Measurements from ENCODE around the gene TLX2. TPM values are rescaled to one million over a fixed set of nuclear protein-coding genes. Genes with fewer than 3 reads are reported as not detected.
"Not testable (repeated sequence)": the region's sequence is repeated elsewhere in the genome, so short reads cannot be mapped to it uniquely, and the experiment has no call there.

The TLX2 gene
- total RNA-seq = not detected
- polyA plus RNA-seq = not detected

DNA sequence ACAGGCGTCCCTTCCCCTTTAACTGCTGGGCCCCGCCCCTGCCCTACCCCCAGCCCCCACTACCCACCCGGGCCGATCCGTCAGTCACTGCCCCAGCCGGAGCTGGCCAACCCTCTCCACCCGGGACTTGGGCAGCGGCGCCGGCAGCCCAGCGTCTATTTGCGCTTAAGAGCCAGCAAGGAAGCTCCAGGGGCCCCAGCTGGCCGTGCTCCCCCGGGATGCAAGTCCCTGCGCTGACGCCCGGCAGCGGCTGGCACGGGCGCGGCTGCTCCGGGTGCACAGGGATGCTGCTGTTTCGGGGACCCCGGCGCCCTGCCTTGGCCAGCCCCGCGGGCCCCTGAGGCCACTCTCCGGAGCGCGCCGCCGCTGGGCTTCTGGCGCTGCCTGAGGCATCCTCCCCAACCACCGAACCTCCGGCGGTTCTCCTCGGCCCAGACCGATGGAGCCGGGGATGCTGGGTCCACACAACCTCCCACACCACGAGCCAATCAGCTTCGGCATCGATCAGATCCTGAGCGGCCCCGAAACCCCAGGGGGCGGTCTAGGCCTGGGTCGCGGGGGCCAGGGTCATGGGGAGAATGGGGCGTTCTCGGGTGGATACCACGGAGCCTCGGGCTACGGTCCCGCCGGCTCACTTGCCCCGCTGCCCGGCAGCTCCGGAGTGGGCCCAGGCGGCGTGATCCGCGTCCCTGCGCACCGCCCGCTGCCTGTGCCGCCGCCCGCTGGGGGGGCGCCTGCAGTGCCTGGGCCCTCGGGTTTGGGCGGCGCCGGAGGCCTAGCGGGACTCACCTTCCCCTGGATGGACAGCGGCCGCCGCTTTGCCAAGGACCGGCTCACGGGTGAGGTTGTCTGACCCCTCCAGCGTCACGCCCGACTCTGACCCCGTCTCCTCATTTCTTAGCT, at the start of gene TLX2:
Gene TLX2, plus strand, starts transcription at position 83 of the 903 bp plus-strand sequence. Its CDS starts 357 bp downstream, at position 440.
- no peaks in the 10 kb centered on the region for H3K36me3 ChIP-seq (ENCODE audit: control insufficient read depth in 4 of 4, insufficient read depth in 3 of 4, low read depth in 1 of 4, low read length in 3 of 4)
- no peak within 1 kb of the TSS for H3K27ac ChIP-seq (ENCODE audit: low read depth in 1 of 2, low read length in 2 of 2)
- DNase-seq (ENCODE audit: low spot score) = no peak
- TF ChIP-seq JUND (IDR thresholded peaks at IDR 0.05) = no peak
- H3K27me3 ChIP-seq (ENCODE audit: control insufficient read depth in 4 of 4, insufficient read depth in 4 of 4, low read length in 3 of 4) = peaks cover 11 to 31% (median 13%) of the 10 kb centered on the region in 4 donors
- H3K9me3 ChIP-seq (ENCODE audit: control insufficient read depth in 4 of 4, low read length in 3 of 4) = no peaks in the 10 kb centered on the region
- peak within 1 kb of the TSS in 1 of 3 donors; percentile 22 for H3K4me3 ChIP-seq (ENCODE audit: low read depth in 1 of 3, low read length in 3 of 3)
- H3K4me1 ChIP-seq (ENCODE audit: control insufficient read depth in 4 of 4, insufficient read depth in 4 of 4, low read length in 3 of 4) = peaks cover 9 to 19% (median 13%) of the 10 kb centered on the region in 4 donors
- H3K9ac ChIP-seq (ENCODE audit: low read depth in 1 of 2, low read length in 2 of 2) = no peak within 1 kb of the TSS
- WGBS = 6% methylated on average over 82 of the region's 82 CpGs

DNA sequence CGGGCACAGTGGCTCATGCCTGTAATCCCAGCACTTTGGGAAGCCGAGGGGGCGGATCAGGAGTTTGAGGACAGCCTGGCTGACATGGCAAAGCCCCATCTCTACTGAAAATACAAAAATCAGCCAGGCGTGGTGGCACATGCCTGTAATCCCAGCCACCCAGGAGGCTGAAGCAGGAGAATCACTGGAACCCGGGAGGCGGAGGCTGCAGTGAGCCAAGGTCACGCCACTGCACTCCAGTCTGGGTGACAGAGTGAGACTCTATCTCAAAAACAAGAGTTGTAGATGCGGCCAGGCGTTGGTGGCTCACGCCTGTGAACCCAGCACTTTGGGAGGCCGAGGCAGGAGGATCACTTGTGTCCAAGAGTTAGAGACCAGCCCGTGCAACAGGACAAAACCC, 43.5 kb upstream of the TLX2 start:
- peaks cover 8 to 23% (median 19%) of the 10 kb centered on the region in 4 donors for H3K4me1 ChIP-seq (ENCODE audit: control insufficient read depth in 4 of 4, insufficient read depth in 4 of 4, low read length in 3 of 4)
- WGBS = 97% methylated on average over 12 of the region's 12 CpGs
- H3K4me3 ChIP-seq (ENCODE audit: low read depth in 1 of 3, low read length in 3 of 3); DNase-seq (ENCODE audit: low spot score); H3K27ac ChIP-seq (ENCODE audit: low read depth in 1 of 2, low read length in 2 of 2); H3K9me3 ChIP-seq (ENCODE audit: control insufficient read depth in 4 of 4, low read length in 3 of 4); H3K27me3 ChIP-seq (ENCODE audit: control insufficient read depth in 4 of 4, insufficient read depth in 4 of 4, low read length in 3 of 4); H3K9ac ChIP-seq (ENCODE audit: low read depth in 1 of 2, low read length in 2 of 2): not testable (repeated sequence)
- H3K36me3 ChIP-seq (ENCODE audit: control insufficient read depth in 4 of 4, insufficient read depth in 3 of 4, low read depth in 1 of 4, low read length in 3 of 4) = peaks cover 2 to 13% (median 12%) of the 10 kb centered on the region in 4 donors

DNA sequence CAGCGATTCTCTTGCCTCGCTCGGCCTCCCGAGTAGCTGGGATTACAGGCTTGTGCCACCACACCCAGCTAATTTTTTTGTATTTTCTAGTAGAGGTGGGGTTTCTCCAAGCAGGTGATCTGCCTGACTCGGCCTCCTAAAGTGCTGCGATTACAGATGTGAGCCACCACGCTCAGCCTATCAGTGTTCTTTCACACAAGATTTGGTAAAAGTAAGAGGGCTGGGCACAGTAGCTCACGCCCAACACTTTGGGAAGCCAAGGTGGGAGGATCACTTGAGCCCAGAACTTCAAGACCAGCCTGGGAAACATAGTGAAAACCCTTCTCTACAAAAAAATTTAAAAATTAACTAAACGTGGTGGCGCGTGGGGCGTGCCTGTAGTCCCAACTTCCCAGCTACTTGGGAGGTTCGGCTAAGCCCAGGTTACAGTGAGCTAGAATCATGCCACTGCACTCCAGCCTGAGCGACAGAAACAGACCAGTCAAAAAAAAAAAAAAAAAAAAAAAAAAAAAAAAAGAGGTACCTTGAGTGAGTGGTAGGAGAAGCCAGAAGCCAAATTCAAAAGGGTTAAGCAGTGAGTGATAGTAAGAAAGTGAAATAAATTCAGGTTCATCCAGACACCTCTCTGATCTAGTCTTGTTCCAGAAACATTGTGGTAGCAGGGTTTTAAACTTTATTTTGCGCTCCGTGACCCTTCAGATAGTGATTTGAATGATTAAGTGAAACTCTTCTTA, 42.8 kb upstream of the TLX2 start:
- H3K36me3 ChIP-seq (ENCODE audit: control insufficient read depth in 4 of 4, insufficient read depth in 3 of 4, low read depth in 1 of 4, low read length in 3 of 4) = peaks cover 2 to 13% (median 12%) of the 10 kb centered on the region in 4 donors
- peak overlapping the region; percentile 86 to 91 for H3K9ac ChIP-seq (ENCODE audit: low read depth in 1 of 2, low read length in 2 of 2)
- 32% methylated on average over 16 of the region's 16 CpGs for WGBS
- peaks cover 8 to 19% (median 16%) of the 10 kb centered on the region in 4 donors for H3K4me1 ChIP-seq (ENCODE audit: control insufficient read depth in 4 of 4, insufficient read depth in 4 of 4, low read length in 3 of 4)
- TF ChIP-seq TAF1 (conservative IDR thresholded peaks at IDR 0.05) = no peak
- TF ChIP-seq, protein P1, sequence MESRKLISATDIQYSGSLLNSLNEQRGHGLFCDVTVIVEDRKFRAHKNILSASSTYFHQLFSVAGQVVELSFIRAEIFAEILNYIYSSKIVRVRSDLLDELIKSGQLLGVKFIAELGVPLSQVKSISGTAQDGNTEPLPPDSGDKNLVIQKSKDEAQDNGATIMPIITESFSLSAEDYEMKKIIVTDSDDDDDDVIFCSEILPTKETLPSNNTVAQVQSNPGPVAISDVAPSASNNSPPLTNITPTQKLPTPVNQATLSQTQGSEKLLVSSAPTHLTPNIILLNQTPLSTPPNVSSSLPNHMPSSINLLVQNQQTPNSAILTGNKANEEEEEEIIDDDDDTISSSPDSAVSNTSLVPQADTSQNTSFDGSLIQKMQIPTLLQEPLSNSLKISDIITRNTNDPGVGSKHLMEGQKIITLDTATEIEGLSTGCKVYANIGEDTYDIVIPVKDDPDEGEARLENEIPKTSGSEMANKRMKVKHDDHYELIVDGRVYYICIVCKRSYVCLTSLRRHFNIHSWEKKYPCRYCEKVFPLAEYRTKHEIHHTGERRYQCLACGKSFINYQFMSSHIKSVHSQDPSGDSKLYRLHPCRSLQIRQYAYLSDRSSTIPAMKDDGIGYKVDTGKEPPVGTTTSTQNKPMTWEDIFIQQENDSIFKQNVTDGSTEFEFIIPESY (IDR thresholded peaks at IDR 0.05) = no peak
- TF ChIP-seq FOXA2 (IDR thresholded peaks at IDR 0.05) = no peak
- no peak for TF ChIP-seq NR2F2 (IDR thresholded peaks at IDR 0.05)
- no peak for TF ChIP-seq EGR1 (IDR thresholded peaks at IDR 0.05; ENCODE audit: low read depth in 2 of 2)
- TF ChIP-seq SP1 (IDR thresholded peaks at IDR 0.05) = no peak
- TF ChIP-seq, protein P2, sequence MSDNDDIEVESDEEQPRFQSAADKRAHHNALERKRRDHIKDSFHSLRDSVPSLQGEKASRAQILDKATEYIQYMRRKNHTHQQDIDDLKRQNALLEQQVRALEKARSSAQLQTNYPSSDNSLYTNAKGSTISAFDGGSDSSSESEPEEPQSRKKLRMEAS (IDR thresholded peaks at IDR 0.05) = no peak
- TF ChIP-seq, protein P3, sequence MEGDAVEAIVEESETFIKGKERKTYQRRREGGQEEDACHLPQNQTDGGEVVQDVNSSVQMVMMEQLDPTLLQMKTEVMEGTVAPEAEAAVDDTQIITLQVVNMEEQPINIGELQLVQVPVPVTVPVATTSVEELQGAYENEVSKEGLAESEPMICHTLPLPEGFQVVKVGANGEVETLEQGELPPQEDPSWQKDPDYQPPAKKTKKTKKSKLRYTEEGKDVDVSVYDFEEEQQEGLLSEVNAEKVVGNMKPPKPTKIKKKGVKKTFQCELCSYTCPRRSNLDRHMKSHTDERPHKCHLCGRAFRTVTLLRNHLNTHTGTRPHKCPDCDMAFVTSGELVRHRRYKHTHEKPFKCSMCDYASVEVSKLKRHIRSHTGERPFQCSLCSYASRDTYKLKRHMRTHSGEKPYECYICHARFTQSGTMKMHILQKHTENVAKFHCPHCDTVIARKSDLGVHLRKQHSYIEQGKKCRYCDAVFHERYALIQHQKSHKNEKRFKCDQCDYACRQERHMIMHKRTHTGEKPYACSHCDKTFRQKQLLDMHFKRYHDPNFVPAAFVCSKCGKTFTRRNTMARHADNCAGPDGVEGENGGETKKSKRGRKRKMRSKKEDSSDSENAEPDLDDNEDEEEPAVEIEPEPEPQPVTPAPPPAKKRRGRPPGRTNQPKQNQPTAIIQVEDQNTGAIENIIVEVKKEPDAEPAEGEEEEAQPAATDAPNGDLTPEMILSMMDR (IDR thresholded peaks at IDR 0.05; ENCODE audit: low read depth, low read length, missing input control) = no peak
- TF ChIP-seq, protein P4, sequence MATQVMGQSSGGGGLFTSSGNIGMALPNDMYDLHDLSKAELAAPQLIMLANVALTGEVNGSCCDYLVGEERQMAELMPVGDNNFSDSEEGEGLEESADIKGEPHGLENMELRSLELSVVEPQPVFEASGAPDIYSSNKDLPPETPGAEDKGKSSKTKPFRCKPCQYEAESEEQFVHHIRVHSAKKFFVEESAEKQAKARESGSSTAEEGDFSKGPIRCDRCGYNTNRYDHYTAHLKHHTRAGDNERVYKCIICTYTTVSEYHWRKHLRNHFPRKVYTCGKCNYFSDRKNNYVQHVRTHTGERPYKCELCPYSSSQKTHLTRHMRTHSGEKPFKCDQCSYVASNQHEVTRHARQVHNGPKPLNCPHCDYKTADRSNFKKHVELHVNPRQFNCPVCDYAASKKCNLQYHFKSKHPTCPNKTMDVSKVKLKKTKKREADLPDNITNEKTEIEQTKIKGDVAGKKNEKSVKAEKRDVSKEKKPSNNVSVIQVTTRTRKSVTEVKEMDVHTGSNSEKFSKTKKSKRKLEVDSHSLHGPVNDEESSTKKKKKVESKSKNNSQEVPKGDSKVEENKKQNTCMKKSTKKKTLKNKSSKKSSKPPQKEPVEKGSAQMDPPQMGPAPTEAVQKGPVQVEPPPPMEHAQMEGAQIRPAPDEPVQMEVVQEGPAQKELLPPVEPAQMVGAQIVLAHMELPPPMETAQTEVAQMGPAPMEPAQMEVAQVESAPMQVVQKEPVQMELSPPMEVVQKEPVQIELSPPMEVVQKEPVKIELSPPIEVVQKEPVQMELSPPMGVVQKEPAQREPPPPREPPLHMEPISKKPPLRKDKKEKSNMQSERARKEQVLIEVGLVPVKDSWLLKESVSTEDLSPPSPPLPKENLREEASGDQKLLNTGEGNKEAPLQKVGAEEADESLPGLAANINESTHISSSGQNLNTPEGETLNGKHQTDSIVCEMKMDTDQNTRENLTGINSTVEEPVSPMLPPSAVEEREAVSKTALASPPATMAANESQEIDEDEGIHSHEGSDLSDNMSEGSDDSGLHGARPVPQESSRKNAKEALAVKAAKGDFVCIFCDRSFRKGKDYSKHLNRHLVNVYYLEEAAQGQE (IDR thresholded peaks at IDR 0.05) = no peak
- TF ChIP-seq, protein P5, sequence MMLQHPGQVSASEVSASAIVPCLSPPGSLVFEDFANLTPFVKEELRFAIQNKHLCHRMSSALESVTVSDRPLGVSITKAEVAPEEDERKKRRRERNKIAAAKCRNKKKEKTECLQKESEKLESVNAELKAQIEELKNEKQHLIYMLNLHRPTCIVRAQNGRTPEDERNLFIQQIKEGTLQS (IDR thresholded peaks at IDR 0.05) = no peak
- TF ChIP-seq RXRA (IDR thresholded peaks at IDR 0.05) = no peak
- no peak for TF ChIP-seq GABPA (IDR thresholded peaks at IDR 0.05 in 1 of 2, conservative IDR thresholded peaks at IDR 0.05 in 1 of 2)
- TF ChIP-seq FOXA1 (IDR thresholded peaks at IDR 0.05) = no peak
- TF ChIP-seq HNF4A (conservative IDR thresholded peaks at IDR 0.05) = no peak
- no peaks in the 10 kb centered on the region for H3K9me3 ChIP-seq (ENCODE audit: control insufficient read depth in 4 of 4, low read length in 3 of 4)
- DNase-seq (ENCODE audit: low spot score) = no peak
- peak overlapping the region; percentile 65 to 97 (median 87) for H3K4me3 ChIP-seq (ENCODE audit: low read depth in 1 of 3, low read length in 3 of 3)
- H3K27me3 ChIP-seq (ENCODE audit: control insufficient read depth in 4 of 4, insufficient read depth in 4 of 4, low read length in 3 of 4) = no peaks in the 10 kb centered on the region
- H3K27ac ChIP-seq (ENCODE audit: low read depth in 1 of 2, low read length in 2 of 2) = peak overlapping the region; percentile 88 to 96

All from liver (tissue), 9 donors.